ENCODE measurements around the gene SPATA32.

The SPATA32 gene

GRCh38 chr17:45222996-45223538 is 38.8 kb downstream of the SPATA32 start:
- Histone ChIP-seq H3K9ac (ENCODE audit: insufficient read length) (no peak overlapping the region), H3K4me3 (peak overlapping the region; percentile 76), H3K36me3 (ENCODE audit: insufficient read depth, low read length) (no peaks in the 10 kb centered on the region), H3K27ac (no peak overlapping the region), H3K9me3 (ENCODE audit: low read depth, low read length) (no peaks in the 10 kb centered on the region)
- TF ChIP-seq FOXP2 (optimal IDR thresholded peaks at IDR 0.05; ENCODE audit: control extremely low read depth, extremely low read length, insufficient read depth) (no peak), POLR2AphosphoS5 (IDR thresholded peaks at IDR 0.05; ENCODE audit: borderline replicate concordance, low read depth, low read length) (no peak), EZH2 (IDR thresholded peaks at IDR 0.05) (no peak)
- DNase-seq (ENCODE audit: low read depth, low spot score) = no peak

GRCh38 chr17:45222289-45222995 is 39.5 kb downstream of the SPATA32 start:
- Histone ChIP-seq H3K9me3 (ENCODE audit: low read depth, low read length) (no peaks in the 10 kb centered on the region), H3K4me3 (peak overlapping the region; percentile 76), H3K27ac (no peak overlapping the region), H3K36me3 (ENCODE audit: insufficient read depth, low read length) (no peaks in the 10 kb centered on the region), H3K9ac (ENCODE audit: insufficient read length) (no peak overlapping the region)
- no peak for DNase-seq (ENCODE audit: low read depth, low spot score)
- TF ChIP-seq POLR2AphosphoS5 (IDR thresholded peaks at IDR 0.05; ENCODE audit: borderline replicate concordance, low read depth, low read length) (no peak), FOXP2 (optimal IDR thresholded peaks at IDR 0.05; ENCODE audit: control extremely low read depth, extremely low read length, insufficient read depth) (no peak), EZH2 (IDR thresholded peaks at IDR 0.05) (no peak)

GRCh38 chr17:45222014-45222288 is 39.9 kb downstream of the SPATA32 start:
- TF ChIP-seq FOXP2 (optimal IDR thresholded peaks at IDR 0.05; ENCODE audit: control extremely low read depth, extremely low read length, insufficient read depth) (no peak), EZH2 (IDR thresholded peaks at IDR 0.05) (no peak), POLR2AphosphoS5 (IDR thresholded peaks at IDR 0.05; ENCODE audit: borderline replicate concordance, low read depth, low read length) (no peak)
- Histone ChIP-seq H3K9ac (ENCODE audit: insufficient read length) (no peak overlapping the region), H3K36me3 (ENCODE audit: insufficient read depth, low read length) (no peaks in the 10 kb centered on the region), H3K9me3 (ENCODE audit: low read depth, low read length) (no peaks in the 10 kb centered on the region), H3K27ac (no peak overlapping the region), H3K4me3 (peak overlapping the region; percentile 76)
- DNase-seq (ENCODE audit: low read depth, low spot score) = no peak

- H3K9me3 ChIP-seq (ENCODE audit: low read depth, low read length) = no peaks in the 10 kb centered on the region
- DNase-seq (ENCODE audit: low read depth, low spot score) = no peak
- no peak for TF ChIP-seq EZH2 (IDR thresholded peaks at IDR 0.05)
- TF ChIP-seq FOXP2 (optimal IDR thresholded peaks at IDR 0.05; ENCODE audit: control extremely low read depth, extremely low read length, insufficient read depth) = no peak
- TF ChIP-seq POLR2AphosphoS5 (IDR thresholded peaks at IDR 0.05; ENCODE audit: borderline replicate concordance, low read depth, low read length) = no peak
- H3K4me3 ChIP-seq = peak within 1 kb of the TSS; percentile 76
- H3K36me3 ChIP-seq (ENCODE audit: insufficient read depth, low read length) = no peaks in the 10 kb centered on the region
- H3K27ac ChIP-seq = no peak within 1 kb of the TSS
- H3K9ac ChIP-seq (ENCODE audit: insufficient read length) = no peak within 1 kb of the TSS
Measured at GRCh38 chr17:45221081-45222013, 40.5 kb downstream of the SPATA32 start, which contains the start of gene FMNL1. Gene FMNL1, plus strand, starts transcription at chr17:45221885. Its CDS starts 240 bp downstream, at chr17:45222125.

GRCh38 chr17:45220079-45220478 is 41.8 kb downstream of the SPATA32 start:
- no peaks in the 10 kb centered on the region for H3K36me3 ChIP-seq (ENCODE audit: insufficient read depth, low read length)
- no peak for DNase-seq (ENCODE audit: low read depth, low spot score)
- no peak overlapping the region for H3K9ac ChIP-seq (ENCODE audit: insufficient read length)
- TF ChIP-seq FOXP2 (optimal IDR thresholded peaks at IDR 0.05; ENCODE audit: control extremely low read depth, extremely low read length, insufficient read depth) (no peak), POLR2AphosphoS5 (IDR thresholded peaks at IDR 0.05; ENCODE audit: borderline replicate concordance, low read depth, low read length) (no peak), EZH2 (IDR thresholded peaks at IDR 0.05) (no peak)
- no peaks in the 10 kb centered on the region for H3K9me3 ChIP-seq (ENCODE audit: low read depth, low read length)
- no peak overlapping the region for H3K27ac ChIP-seq
- H3K4me3 ChIP-seq = no peak overlapping the region

- Histone ChIP-seq H3K9me3 (ENCODE audit: low read depth, low read length) (no peaks in the 10 kb centered on the region), H3K4me3 (peak overlapping the region; percentile 12; the same call in 1 of the 2 replicates), H3K36me3 (ENCODE audit: insufficient read depth, low read length) (no peaks in the 10 kb centered on the region), H3K27ac (peak overlapping the region; percentile 64; the same call in 1 of the 2 replicates), H3K9ac (ENCODE audit: insufficient read length) (no peak overlapping the region)
- peak; percentile 87 for DNase-seq (ENCODE audit: low read depth, low spot score)
- TF ChIP-seq FOXP2 (optimal IDR thresholded peaks at IDR 0.05; ENCODE audit: control extremely low read depth, extremely low read length, insufficient read depth) (no peak), POLR2AphosphoS5 (IDR thresholded peaks at IDR 0.05; ENCODE audit: borderline replicate concordance, low read depth, low read length) (no peak), EZH2 (IDR thresholded peaks at IDR 0.05) (no peak)
Measured at GRCh38 chr17:45218895-45219661, 42.8 kb downstream of the SPATA32 start.

Data from SK-N-MC (cell line).